Stimulated activated CD4-positive, alpha-beta T cell treated with anti-CD3 and anti-CD28 coated beads, TNF-alpha, amount 100 ng/mL, for 48 hours (primary cell): ENCODE measurements around the gene GNAO1.

Experiments
- DNase-seq, 3 donors: peaks; one replicate each; pipeline ENCODE4 v3.0.0-alpha.2; 2020; ENCODE audit warnings: low read depth in 3 of 3

The GNAO1 gene

DNA sequence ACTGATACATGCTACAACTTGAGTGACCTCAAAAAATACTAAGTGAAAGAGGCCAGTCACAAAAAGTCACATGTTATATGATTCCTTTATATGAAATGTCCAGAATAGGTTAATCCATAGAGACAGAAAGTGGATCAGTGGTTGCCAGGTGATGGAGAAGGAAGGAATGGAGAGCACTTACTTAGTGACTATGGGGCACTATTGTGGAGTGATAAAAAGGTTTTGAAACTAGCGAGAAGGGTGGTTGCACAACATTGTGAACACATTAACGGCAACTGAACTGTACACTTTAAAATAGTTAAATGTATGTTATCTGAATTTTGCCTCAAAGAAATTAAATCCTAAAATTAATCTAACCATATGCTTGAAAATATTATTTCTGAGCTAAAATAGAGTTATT lies 208.2 kb downstream of the GNAO1 start:
- DNase-seq = no peak

DNA sequence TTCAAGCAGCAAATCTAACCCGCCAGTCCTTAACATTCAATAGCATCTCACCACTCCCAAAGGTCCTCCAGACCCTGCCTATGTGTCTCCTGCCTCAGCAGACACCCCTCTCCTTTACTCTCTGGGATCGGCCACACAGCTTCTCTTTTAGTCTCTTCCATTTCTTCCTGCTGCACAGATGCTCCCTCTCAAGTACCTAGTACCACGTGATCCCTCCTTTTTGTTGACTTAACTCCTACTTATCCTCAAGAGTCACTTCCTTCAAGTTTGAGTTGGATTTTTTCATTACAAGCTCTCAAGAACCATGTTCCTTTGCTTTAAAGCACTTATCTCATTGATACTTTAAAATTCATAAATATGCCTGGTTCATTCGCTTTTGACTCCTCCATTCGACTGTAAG lies 209.2 kb downstream of the GNAO1 start:
- no peak for DNase-seq

DNA sequence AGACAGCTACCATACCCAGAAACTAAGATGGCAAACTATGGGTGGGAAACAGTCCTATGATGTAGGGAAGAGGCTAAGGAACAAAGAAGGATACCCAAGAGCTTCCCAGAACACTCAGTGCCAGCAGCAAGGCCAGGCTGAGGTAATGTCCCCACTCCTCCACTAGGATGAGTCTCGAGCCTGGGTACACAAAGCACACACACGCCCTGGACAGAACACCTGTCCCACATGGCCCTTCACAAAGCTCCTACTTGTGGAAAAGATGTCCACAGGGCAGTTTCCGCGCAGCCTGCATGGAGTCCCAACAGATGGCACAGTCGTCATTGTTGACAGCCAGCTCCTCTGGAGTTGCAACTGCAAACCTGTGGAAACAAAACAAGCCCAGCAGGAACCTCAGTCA lies 210.2 kb downstream of the GNAO1 start:
- DNase-seq = no peak

DNA sequence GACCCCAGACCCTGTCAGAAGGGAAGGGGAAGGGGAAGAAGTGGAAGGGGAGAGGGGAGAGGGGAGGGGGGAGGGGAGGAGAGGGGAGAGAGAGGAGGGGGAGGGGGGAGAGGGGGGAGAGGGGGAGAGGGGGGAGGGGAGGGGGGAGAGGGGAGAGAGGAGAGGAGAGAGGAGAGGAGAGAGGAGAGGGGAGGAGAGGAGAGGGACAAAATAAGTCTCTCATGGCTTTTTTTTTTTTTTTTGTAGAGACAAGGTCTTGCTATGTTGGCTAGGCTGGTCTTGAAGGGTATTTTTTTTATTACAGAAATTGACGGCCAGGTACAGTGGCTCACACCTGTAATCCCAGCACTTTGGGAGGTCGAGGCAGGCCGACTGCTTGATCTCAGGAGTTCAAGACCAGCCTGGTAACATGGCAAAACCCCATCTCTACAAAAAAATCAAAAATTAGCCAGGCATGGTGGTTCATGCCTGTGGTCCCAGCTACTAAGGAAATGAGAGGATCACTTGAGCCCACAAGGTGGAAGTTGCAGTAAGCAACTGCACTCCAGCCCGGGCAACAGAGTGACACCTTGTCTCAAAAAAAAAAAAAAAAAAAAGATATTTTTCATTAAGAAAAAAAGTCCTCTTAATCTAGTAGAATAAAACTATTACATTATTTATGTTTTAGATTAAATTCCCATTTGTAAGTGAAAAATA lies 214.8 kb downstream of the GNAO1 start:
- DNase-seq = no peak
